HCT116 (cell line): Measurements from ENCODE around the gene DFFA.
"Not testable (repeated sequence)": the region's sequence is repeated elsewhere in the genome, so short reads cannot be mapped to it uniquely, and the experiment has no call there.

ENCODE experiments used
- CEBPB ChIP-seq: IDR thresholded peaks from 2 replicates; pipeline ENCODE4 v1.6.1; 2012; ENCODE audit warnings: low read depth
- ELF1 ChIP-seq: IDR thresholded peaks from 2 replicates; pipeline ENCODE4 v1.6.1; 2012; ENCODE audit warnings: low read depth, borderline replicate concordance
- EZH2 ChIP-seq: fragments of 200-600 bp; sonication (generic); IDR thresholded peaks from 2 replicates; pipeline ENCODE4 v1.6.1; 2017; ENCODE audit warnings: antibody characterized with exemption, mixed run types
- EZH2phosphoT487 ChIP-seq: fragments of 200-600 bp; IDR thresholded peaks from 2 replicates; pipeline ENCODE4 v1.6.1; 2018; ENCODE audit warnings: antibody characterized with exemption, borderline replicate concordance
- JUND ChIP-seq: IDR thresholded peaks from 2 replicates; pipeline ENCODE4 v1.6.1; 2012
- POLR2A ChIP-seq: IDR thresholded peaks from 2 replicates; pipeline ENCODE4 v1.7.0; 2011; ENCODE audit warnings: borderline replicate concordance; ENCODE audit not compliant: insufficient read depth, insufficient read length; ENCODE audit errors: extremely low read depth
- POLR2AphosphoS5 ChIP-seq: IDR thresholded peaks from 2 replicates; pipeline ENCODE4 v1.6.1; 2011; ENCODE audit warnings: mild to moderate bottlenecking, low read depth, low read length, moderate library complexity
- RAD21 ChIP-seq: IDR thresholded peaks from 2 replicates; pipeline ENCODE4 v1.6.1; 2012; ENCODE audit warnings: low read depth, mild to moderate bottlenecking
- SIN3A ChIP-seq: IDR thresholded peaks from 2 replicates; pipeline ENCODE4 v1.6.1; 2012; ENCODE audit warnings: low read depth
- SP1 ChIP-seq: IDR thresholded peaks from 2 replicates; pipeline ENCODE4 v1.6.1; 2012; ENCODE audit warnings: low read depth
- ZFX ChIP-seq: fragments of 450-650 bp; IDR thresholded peaks from 2 replicates; pipeline ENCODE4 v1.6.1; 2017
- TF ChIP-seq, protein P1 (sequence below), 3 experiments: fragments of 200-600 bp in 1 of 3; sonication (generic) in 1 of 3; IDR thresholded peaks in 2 of 3; conservative IDR thresholded peaks in 1 of 3; 2 replicates each; pipeline ENCODE4 v1.5.1; 2012 to 2017; ENCODE audit warnings: low read depth in 2 of 3, low read length in 2 of 3, antibody characterized with exemption in 1 of 3, borderline replicate concordance in 1 of 3, control low read depth in 1 of 3, mild to moderate bottlenecking in 1 of 3, mixed read lengths in 1 of 3, mixed run types in 1 of 3, moderate library complexity in 1 of 3; ENCODE audit not compliant: insufficient read depth in 1 of 3
- TF ChIP-seq, protein P2 (sequence below): IDR thresholded peaks from 2 replicates; pipeline ENCODE4 v1.6.1; 2012; ENCODE audit warnings: low read depth
- TF ChIP-seq, protein P3 (sequence below): IDR thresholded peaks from 2 replicates; pipeline ENCODE4 v1.6.1; 2012

DNA sequence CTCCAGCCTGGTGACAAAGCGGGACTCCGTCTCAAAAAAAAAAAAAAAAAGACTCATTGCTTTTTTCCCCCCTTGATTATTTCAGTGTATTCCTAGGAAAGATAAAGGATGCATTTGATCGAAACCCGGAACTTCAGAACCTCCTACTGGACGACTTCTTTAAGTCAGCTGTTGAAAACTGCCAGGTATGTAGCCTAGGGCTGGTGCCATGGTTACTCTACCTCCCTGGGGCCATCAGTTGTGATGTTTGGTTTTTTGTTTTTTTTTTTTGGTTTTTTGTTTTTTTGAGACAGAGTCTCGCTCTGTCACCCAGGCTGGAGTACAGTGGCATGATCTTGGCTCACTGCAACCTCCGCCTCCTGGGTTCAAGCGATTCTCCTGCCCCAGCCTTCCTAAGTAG, 53.6 kb downstream of the DFFA start:
- not testable (repeated sequence) for TF ChIP-seq ZFX, POLR2AphosphoS5, SIN3A, RAD21, EZH2, JUND, ELF1, POLR2A, SP1, EZH2phosphoT487, CEBPB
- TF ChIP-seq, protein P1, sequence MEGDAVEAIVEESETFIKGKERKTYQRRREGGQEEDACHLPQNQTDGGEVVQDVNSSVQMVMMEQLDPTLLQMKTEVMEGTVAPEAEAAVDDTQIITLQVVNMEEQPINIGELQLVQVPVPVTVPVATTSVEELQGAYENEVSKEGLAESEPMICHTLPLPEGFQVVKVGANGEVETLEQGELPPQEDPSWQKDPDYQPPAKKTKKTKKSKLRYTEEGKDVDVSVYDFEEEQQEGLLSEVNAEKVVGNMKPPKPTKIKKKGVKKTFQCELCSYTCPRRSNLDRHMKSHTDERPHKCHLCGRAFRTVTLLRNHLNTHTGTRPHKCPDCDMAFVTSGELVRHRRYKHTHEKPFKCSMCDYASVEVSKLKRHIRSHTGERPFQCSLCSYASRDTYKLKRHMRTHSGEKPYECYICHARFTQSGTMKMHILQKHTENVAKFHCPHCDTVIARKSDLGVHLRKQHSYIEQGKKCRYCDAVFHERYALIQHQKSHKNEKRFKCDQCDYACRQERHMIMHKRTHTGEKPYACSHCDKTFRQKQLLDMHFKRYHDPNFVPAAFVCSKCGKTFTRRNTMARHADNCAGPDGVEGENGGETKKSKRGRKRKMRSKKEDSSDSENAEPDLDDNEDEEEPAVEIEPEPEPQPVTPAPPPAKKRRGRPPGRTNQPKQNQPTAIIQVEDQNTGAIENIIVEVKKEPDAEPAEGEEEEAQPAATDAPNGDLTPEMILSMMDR (IDR thresholded peaks at IDR 0.05 in 2 of 3, conservative IDR thresholded peaks at IDR 0.05 in 1 of 3; ENCODE audit: borderline replicate concordance in 1 of 3, insufficient read depth in 1 of 3, low read depth in 2 of 3, low read length in 2 of 3), result not testable (repeated sequence)
- TF ChIP-seq, protein P2, sequence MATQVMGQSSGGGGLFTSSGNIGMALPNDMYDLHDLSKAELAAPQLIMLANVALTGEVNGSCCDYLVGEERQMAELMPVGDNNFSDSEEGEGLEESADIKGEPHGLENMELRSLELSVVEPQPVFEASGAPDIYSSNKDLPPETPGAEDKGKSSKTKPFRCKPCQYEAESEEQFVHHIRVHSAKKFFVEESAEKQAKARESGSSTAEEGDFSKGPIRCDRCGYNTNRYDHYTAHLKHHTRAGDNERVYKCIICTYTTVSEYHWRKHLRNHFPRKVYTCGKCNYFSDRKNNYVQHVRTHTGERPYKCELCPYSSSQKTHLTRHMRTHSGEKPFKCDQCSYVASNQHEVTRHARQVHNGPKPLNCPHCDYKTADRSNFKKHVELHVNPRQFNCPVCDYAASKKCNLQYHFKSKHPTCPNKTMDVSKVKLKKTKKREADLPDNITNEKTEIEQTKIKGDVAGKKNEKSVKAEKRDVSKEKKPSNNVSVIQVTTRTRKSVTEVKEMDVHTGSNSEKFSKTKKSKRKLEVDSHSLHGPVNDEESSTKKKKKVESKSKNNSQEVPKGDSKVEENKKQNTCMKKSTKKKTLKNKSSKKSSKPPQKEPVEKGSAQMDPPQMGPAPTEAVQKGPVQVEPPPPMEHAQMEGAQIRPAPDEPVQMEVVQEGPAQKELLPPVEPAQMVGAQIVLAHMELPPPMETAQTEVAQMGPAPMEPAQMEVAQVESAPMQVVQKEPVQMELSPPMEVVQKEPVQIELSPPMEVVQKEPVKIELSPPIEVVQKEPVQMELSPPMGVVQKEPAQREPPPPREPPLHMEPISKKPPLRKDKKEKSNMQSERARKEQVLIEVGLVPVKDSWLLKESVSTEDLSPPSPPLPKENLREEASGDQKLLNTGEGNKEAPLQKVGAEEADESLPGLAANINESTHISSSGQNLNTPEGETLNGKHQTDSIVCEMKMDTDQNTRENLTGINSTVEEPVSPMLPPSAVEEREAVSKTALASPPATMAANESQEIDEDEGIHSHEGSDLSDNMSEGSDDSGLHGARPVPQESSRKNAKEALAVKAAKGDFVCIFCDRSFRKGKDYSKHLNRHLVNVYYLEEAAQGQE, result not testable (repeated sequence)
- TF ChIP-seq, protein P3, sequence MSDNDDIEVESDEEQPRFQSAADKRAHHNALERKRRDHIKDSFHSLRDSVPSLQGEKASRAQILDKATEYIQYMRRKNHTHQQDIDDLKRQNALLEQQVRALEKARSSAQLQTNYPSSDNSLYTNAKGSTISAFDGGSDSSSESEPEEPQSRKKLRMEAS, result not testable (repeated sequence)
